Memory B cell (primary cell): ENCODE data around the gene ZNF70.

ENCODE experiments used
- ATAC-seq: fragments of 150-1000 bp; cut with Tn5 transposase; 2 replicates; pipeline ENCODE4 v1.10.0; 2021; ENCODE audit warnings: low read depth, mild to moderate bottlenecking, moderate library complexity
- DNase-seq, 2 donors: peaks; one replicate each; pipeline ENCODE4 v3.0.0; 2022; ENCODE audit warnings: low spot score in 2 of 2
- H3K27ac Mint-ChIP-seq: one replicate; pipeline ENCODE4 v1.8.0; 2022; ENCODE audit warnings: mild to moderate bottlenecking, moderate library complexity, mixed read lengths
- H3K27me3 Mint-ChIP-seq: one replicate; pipeline ENCODE4 v1.8.0; 2022; ENCODE audit warnings: mixed read lengths
- H3K36me3 Mint-ChIP-seq: one replicate; pipeline ENCODE4 v1.8.0; 2022; ENCODE audit warnings: mild to moderate bottlenecking, mixed read lengths
- H3K4me1 Mint-ChIP-seq: one replicate; pipeline ENCODE4 v1.8.0; 2022; ENCODE audit warnings: mixed read lengths
- H3K4me3 Mint-ChIP-seq: one replicate; pipeline ENCODE4 v1.8.0; 2022; ENCODE audit warnings: mild to moderate bottlenecking, moderate library complexity, mixed read lengths
- H3K9me3 Mint-ChIP-seq: one replicate; pipeline ENCODE4 v1.8.0; 2022; ENCODE audit warnings: mixed read lengths

The ZNF70 gene

DNA sequence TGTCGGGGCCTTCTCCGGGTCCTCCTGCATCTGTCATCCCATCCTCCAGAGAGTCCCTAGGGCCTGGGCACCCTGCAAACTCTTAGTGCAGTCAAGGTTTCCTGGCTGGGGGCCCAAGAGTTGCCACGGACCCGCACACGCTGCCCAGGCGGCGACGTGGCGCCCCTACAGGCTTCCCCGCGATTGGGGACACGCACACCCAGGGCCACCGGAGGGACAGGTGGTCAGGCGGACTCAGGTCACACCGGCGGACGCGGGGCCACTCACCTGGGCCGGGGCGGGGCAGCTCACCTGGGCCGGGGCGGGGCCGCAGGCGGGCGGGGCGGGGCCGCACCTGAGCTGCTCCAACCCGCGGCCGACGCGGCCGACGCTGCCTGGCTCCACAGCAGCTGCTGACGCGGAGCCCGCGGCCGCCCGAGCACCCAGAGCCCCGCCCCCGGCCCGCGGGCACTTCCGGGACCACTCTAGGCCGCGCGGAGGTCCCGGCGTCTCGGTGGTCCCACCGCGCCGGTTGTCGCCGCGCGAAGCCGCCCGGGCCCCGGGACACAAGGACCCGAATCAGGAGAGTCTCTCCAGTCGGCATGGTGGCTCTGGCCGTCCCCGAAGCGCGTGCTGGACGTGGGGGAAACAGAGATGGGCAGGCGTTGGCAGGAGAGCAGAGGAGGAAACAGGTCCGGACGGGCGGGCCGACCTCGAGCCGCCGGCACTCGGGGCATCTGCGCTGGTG lies at the start of gene ZNF70:
ZNF70 (minus strand) TSS at position 399 of the 727 bp plus-strand sequence. CDS start 5,972 bp downstream, outside the sequence.
- Mint-ChIP-seq H3K4me1 (peaks cover 36% of the 10 kb centered on the region), H3K27ac (peak within 1 kb of the TSS; percentile 97)

DNA sequence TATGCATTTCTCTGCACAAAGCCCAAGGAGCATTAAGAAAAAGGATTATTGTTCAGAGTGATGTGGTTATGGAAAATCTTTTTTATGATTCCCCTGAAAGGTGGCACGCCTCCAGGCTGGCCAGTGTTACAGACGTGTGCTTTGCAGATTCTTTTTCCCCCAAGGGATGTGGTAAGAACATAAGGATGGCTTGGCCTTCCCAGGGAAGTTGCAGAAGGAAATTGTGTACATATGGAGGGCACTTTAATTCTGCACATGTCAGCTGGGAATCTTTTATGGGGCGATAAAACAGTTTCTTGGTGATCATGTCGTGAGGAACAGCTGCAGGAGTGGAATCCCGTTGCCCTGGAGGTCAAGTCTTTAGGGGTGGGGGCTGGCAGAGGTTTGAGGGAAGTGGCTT lies 45.5 kb upstream of the ZNF70 start:
- ATAC-seq (no peak), DNase-seq (no peak)
- H3K27me3 Mint-ChIP-seq: no peaks in the 10 kb centered on the region
- no peaks in the 10 kb centered on the region for H3K9me3 Mint-ChIP-seq
- peaks cover 25% of the 10 kb centered on the region for H3K4me1 Mint-ChIP-seq
- H3K4me3 Mint-ChIP-seq: no peak overlapping the region
- H3K36me3 Mint-ChIP-seq: peaks cover 20% of the 10 kb centered on the region
- no peak overlapping the region for H3K27ac Mint-ChIP-seq

More for the DNA sequence above, at the start of gene ZNF70:
- Mint-ChIP-seq H3K9me3 (no peaks in the 10 kb centered on the region), H3K36me3 (peaks cover 6% of the 10 kb centered on the region), H3K4me3 (peak within 1 kb of the TSS; percentile 96), H3K27me3 (no peaks in the 10 kb centered on the region)
- peak; percentile 63 for ATAC-seq
- peak; percentile 83 to 88 for DNase-seq

DNA sequence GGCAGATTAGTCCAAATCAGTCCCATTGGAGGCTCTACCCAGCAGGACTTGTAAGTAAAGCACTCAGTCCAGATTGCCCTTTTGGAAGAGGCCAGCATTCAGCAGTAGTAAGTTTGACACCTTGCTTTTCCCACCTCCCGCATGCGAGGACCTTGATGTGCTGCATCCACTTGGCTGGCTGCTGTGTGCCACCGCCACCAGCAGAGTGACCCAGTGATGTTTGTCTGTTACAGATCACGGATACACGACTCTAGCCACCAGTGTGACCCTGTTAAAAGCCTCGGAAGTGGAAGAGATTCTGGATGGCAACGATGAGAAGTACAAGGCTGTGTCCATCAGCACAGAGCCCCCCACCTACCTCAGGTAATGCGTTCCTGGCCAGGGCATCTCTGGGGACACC lies 42.4 kb upstream of the ZNF70 start:
- ATAC-seq: no peak
- Mint-ChIP-seq H3K4me1 (peaks cover 12% of the 10 kb centered on the region), H3K9me3 (no peaks in the 10 kb centered on the region), H3K36me3 (peaks cover 22% of the 10 kb centered on the region), H3K27ac (no peak overlapping the region), H3K27me3 (no peaks in the 10 kb centered on the region), H3K4me3 (no peak overlapping the region)
- DNase-seq: no peak

DNA sequence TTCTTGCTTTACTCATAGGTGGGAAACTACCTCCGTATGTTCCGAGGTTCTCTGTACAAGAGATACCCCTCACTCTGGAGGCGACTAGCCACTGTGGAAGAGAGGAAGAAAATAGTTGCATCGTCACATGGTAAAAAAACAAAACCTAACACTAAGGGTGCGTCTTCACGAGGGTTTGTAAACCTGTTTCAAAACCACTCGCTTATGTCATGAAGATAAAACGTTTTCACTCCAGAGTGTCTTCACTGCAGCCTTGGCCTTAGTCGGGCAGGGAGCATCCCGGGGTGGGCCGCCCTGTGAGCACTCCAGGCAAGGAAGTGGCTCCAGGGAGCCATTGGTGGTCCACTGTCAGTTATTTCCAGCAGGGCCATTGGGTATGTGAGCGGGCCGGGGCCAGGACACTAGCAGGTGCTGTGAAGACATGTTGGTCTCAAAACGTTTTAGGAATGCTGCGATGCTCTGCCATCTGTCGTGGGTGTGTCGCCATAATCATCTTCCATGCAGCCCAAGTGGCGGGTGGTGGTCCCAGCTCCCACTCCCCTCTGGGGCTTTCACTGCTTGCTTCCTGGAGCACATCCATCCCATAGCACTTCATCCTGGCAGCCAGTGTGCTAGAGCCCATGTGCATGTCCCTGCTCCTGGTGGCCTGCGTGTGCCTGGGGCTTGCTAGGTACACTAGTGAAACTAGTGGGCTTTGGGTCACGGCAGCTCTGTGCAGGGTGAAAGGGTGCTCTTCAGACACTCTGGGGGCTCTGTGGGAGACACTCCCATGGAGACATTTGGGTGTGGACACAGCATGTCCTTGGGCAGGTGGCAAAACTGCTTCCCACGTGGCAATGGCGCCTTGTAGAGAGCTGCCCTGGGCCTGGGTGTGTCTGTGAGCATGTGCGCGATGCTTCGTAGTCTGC lies 41.1 kb upstream of the ZNF70 start:
- Mint-ChIP-seq H3K27ac (no peak overlapping the region), H3K9me3 (no peaks in the 10 kb centered on the region), H3K4me3 (no peak overlapping the region), H3K36me3 (peaks cover 22% of the 10 kb centered on the region), H3K4me1 (peaks cover 9% of the 10 kb centered on the region), H3K27me3 (no peaks in the 10 kb centered on the region)
- DNase-seq (no peak), ATAC-seq (no peak)

DNA sequence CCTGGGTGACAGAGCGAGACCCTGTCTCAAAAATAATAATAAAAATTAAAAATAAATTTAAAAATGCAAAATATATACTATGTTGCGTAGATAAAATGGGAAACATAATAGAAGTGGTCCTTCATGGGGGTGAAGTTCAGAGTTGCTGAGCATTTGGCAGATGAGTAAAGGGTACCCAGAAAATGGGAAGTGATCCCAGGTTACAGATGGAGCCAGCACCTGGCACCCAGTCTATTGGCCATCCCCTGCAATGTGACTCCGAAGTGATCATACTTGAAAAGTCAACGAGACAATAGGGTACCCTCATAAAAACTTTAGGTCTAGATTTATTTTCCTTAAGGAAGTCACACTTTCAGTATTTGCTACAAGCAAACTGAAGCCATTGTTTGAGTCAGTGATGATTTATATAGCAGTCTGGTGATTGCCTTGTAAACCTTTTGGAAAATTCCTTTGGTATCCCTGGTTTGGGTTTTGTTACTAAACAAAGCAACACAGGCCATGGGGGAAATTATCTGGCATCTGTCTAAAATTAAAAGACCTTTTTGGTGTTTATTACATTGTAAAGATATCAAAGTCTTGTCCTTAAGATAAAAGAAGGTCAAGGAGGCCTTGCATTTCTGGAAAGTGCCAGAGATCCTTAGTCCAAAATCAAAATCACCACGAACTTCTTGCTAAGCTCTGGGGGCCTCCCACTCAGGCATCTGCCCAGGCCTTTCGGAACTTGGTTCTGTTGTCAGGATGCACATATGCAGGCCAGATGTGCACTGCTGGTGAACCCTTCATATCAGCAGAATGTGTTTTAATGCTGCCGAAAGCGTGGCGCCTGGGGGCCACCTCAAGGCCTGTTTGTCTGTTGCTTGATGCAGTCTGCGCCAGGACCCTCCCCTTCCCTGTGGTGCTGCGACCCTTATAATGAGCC lies 40.2 kb upstream of the ZNF70 start:
- peaks cover 14% of the 10 kb centered on the region for H3K36me3 Mint-ChIP-seq
- H3K4me3 Mint-ChIP-seq: no peak overlapping the region
- ATAC-seq (no peak), DNase-seq (no peak)
- H3K4me1 Mint-ChIP-seq: peaks cover 11% of the 10 kb centered on the region
- H3K27ac Mint-ChIP-seq: no peak overlapping the region
- no peaks in the 10 kb centered on the region for H3K9me3 Mint-ChIP-seq
- H3K27me3 Mint-ChIP-seq: no peaks in the 10 kb centered on the region

DNA sequence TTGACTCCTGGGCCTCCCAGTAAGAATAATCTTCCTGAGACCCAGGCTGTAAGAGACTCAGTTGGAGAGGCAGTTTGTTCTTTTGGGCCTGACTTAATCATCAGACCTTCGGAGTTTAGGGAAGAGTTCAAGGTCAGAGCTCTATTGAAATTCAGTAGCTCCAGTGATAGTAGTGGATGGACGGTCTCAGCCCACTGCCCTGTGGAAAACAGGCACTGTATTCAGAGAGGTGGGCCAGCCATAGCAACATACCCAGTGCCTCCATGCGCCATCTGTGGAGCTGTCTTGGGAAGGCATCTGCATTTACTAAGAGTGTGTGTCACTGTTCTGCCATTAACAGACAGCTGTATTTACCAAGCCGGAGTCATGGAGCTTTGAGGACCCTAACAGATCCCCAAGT lies 38.7 kb upstream of the ZNF70 start:
- no peaks in the 10 kb centered on the region for H3K9me3 Mint-ChIP-seq
- peaks cover 13% of the 10 kb centered on the region for H3K36me3 Mint-ChIP-seq
- H3K27me3 Mint-ChIP-seq: no peaks in the 10 kb centered on the region
- ATAC-seq (no peak), DNase-seq (no peak)
- no peak overlapping the region for H3K27ac Mint-ChIP-seq
- H3K4me1 Mint-ChIP-seq: peaks cover 11% of the 10 kb centered on the region
- no peak overlapping the region for H3K4me3 Mint-ChIP-seq

DNA sequence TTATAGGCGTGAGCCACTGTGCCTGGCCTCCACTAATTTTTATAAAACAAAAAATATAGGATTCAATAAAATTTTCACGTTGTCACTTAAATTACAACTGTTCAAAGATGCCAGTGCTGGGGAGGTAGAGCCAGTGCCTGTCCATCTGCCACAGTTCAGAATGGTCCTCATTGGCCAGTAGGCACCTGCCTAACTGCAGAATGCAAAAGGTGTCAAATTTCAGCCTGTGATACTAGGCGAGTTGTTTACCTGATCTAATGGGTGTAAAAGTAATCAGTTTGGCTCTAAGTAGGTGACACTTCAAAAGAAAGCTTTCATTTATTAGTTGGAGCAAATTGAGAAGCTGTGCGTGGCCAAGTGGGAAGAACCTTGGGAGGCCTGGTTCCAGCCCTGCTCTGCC lies 38.2 kb upstream of the ZNF70 start:
- no peaks in the 10 kb centered on the region for H3K9me3 Mint-ChIP-seq
- no peak overlapping the region for H3K27ac Mint-ChIP-seq
- H3K36me3 Mint-ChIP-seq: peaks cover 13% of the 10 kb centered on the region
- H3K4me1 Mint-ChIP-seq: peaks cover 14% of the 10 kb centered on the region
- no peak for DNase-seq
- no peak for ATAC-seq
- no peaks in the 10 kb centered on the region for H3K27me3 Mint-ChIP-seq
- H3K4me3 Mint-ChIP-seq: no peak overlapping the region

DNA sequence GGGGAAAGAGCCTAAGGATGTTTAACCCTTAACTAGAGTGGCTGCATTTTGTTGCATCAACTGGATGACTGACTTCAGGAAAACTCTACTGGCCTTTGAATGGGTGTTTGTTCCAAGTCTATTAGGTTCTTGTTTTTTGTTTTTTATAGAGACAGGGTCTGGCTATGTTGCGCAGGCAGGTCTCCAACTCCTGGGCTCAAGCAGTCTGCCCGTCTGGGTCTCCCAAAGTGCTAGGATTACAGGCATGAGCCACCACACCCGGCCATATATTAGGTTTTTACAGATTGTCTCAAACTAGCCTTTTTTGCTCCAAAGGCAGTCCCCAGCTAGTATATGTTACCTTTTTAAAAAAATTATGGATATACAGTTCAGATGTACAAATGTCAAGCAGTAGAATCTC lies 37.0 kb upstream of the ZNF70 start:
- no peak for ATAC-seq
- no peak for DNase-seq
- Mint-ChIP-seq H3K27ac (peak overlapping the region; percentile 86), H3K36me3 (peaks cover 7% of the 10 kb centered on the region), H3K9me3 (no peaks in the 10 kb centered on the region), H3K27me3 (no peaks in the 10 kb centered on the region), H3K4me3 (peak overlapping the region; percentile 87), H3K4me1 (peaks cover 14% of the 10 kb centered on the region)

DNA sequence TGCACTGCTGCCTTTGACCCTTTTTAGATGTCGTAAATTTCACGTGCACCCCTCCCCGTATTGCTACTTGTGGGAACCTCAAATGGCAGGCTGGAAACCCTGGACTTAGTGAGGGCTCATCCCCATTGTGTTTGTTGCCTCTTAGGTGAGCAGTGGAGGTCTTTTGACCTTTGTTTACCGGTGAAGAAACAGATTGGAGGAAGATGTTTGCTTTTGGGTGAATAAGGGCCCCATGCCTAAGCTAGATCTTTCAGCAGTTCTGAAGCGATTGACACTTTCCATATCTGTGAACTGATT lies 36.6 kb upstream of the ZNF70 start:
- DNase-seq (no peak), ATAC-seq (peak; percentile 21)
- no peaks in the 10 kb centered on the region for H3K27me3 Mint-ChIP-seq
- H3K4me3 Mint-ChIP-seq: peak overlapping the region; percentile 87
- H3K27ac Mint-ChIP-seq: peak overlapping the region; percentile 86
- no peaks in the 10 kb centered on the region for H3K9me3 Mint-ChIP-seq
- peaks cover 7% of the 10 kb centered on the region for H3K36me3 Mint-ChIP-seq
- peaks cover 14% of the 10 kb centered on the region for H3K4me1 Mint-ChIP-seq

DNA sequence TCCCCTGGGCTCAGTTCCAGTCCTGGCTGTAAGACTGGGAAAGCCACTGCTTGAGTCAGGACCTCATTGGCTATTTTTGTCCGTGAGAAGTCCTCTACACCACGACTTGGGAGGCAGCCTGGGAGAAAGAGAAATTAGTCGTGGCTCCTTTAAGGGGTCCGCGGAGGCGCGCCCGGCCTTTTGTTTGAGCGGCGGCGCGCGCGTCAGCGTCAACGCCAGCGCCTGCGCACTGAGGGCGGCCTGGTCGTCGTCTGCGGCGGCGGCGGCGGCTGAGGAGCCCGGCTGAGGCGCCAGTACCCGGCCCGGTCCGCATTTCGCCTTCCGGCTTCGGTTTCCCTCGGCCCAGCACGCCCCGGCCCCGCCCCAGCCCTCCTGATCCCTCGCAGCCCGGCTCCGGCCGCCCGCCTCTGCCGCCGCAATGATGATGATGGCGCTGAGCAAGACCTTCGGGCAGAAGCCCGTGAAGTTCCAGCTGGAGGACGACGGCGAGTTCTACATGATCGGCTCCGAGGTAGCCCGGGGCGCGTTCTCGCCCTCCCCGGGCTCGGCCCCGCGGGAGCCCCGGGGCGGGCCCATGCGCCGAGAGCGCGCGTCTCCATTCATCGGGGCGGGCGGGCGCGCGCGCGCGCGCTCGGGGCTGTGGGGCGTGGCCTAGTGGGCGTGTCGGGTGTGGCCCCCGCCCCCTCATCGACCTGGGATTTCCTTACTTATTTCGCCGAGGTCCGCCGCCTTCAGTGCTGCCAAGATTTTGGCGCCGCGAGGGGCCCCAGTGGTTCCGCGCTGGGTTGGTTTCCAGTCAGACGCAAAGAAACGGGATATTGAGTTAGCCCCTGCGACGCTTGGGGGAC lies 36.1 kb upstream of the ZNF70 start, which contains the start of gene SMARCB1:
SMARCB1 (plus strand) TSS at position 215 of the 848 bp plus-strand sequence; CDS start at position 419, 204 bp downstream.
- H3K9me3 Mint-ChIP-seq: no peaks in the 10 kb centered on the region
- peak within 1 kb of the TSS; percentile 87 for H3K4me3 Mint-ChIP-seq
- H3K27me3 Mint-ChIP-seq: no peaks in the 10 kb centered on the region
- H3K36me3 Mint-ChIP-seq: peaks cover 7% of the 10 kb centered on the region
- peak within 1 kb of the TSS; percentile 86 for H3K27ac Mint-ChIP-seq
- H3K4me1 Mint-ChIP-seq: peaks cover 14% of the 10 kb centered on the region
- ATAC-seq (peak; percentile 77), DNase-seq (peak; percentile 87 to 88)

DNA sequence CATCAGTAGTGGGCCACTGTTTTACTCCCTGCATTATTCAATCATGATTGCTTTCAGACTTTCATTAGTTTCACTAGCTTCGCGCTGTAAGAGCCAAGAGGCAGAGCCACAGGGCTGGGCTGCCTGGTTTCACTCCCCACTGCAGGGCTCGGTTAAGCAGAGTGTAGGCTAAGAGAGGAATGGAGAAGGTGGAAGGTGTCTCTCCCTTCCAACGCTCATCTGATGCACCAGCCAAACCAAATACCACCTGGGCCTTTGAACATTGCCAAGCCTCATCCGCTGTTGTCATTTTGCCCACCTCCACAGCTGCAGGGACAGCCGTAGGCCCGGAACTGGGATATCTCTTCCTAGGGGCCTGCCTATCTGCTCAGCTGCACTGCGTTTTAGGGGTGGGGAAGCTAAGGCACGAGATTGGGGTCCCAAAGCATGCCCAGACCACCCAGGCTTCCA lies 35.4 kb upstream of the ZNF70 start:
- no peak for DNase-seq
- peak overlapping the region; percentile 86 for H3K27ac Mint-ChIP-seq
- no peaks in the 10 kb centered on the region for H3K27me3 Mint-ChIP-seq
- H3K4me1 Mint-ChIP-seq: peaks cover 14% of the 10 kb centered on the region
- peaks cover 6% of the 10 kb centered on the region for H3K36me3 Mint-ChIP-seq
- H3K4me3 Mint-ChIP-seq: peak overlapping the region; percentile 87
- H3K9me3 Mint-ChIP-seq: no peaks in the 10 kb centered on the region
- no peak for ATAC-seq

DNA sequence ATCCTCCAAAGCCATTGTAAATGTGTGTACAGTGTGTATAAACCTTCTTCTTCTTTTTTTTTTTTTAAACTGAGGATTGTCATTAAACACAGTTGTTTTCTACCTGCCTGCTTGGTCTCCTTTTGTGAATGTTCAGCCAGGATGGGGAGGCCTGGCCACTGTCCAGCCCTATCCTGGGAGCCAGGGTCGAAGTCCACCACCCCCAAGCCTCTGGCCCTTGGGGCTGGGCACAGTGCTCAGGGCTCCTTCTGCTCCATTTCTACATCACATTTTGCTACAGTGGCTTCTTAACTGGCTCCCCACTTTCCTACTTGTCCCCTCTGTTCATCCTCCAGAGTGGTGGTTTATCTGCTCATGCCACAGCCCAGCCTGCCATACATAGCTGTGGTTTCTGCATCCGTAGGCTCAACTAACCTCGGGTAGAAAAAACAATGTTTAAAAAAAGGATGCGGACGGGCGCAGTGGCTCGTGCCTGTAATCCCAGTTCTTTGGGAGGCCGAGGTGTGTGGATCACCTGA lies 33.4 kb upstream of the ZNF70 start:
- no peak overlapping the region for H3K4me3 Mint-ChIP-seq
- peaks cover 6% of the 10 kb centered on the region for H3K4me1 Mint-ChIP-seq
- no peak overlapping the region for H3K27ac Mint-ChIP-seq
- DNase-seq: no peak
- no peak for ATAC-seq
- no peaks in the 10 kb centered on the region for H3K9me3 Mint-ChIP-seq
- H3K27me3 Mint-ChIP-seq: no peaks in the 10 kb centered on the region
- peaks cover 5% of the 10 kb centered on the region for H3K36me3 Mint-ChIP-seq
